A549 (cell line): ENCODE measurements around the gene RAB15. TPM values are rescaled to one million over a fixed set of nuclear protein-coding genes. Genes with fewer than 3 reads are reported as not detected.

ENCODE experiments used
- ATAC-seq, 2 experiments: fragments of 200-7000 bp in 1 of 2; fragments of >200 bp in 1 of 2; cut with Nextera tagmentation in 1 of 2; cut with Tn5 transposase in 1 of 2; 3 replicates each; pipeline versions ENCODE4 v1.8.0 to v1.9.1; 2018 to 2020; ENCODE audit warnings: mild to moderate bottlenecking in 1 of 2, moderate library complexity in 1 of 2
- CTCF ChIA-PET: fragments of 300-600 bp; sonication (Branson Sonifier 250); formaldehyde crosslinking; extraction: SDS; loops from one replicate; lab custom pipeline; 2021; ENCODE audit warnings: antibody characterized with exemption, inconsistent platforms; lab: Yijun Ruan, JAX
- POLR2A ChIA-PET: fragments of 350-600 bp; formaldehyde crosslinking; extraction: SDS; loops from one replicate; lab custom pipeline; 2021; ENCODE audit warnings: antibody characterized with exemption, inconsistent platforms; lab: Yijun Ruan, JAX
- DNase-seq, 2 experiments: peaks; one replicate each; pipeline versions ENCODE4 v3.0.0 to v3.0.0-alpha.2; 2011 to 2016; ENCODE audit warnings: low read depth in 1 of 2, low spot score in 1 of 2
- FAIRE-seq: peaks from 2 replicates; lab custom pipeline; 2011; peaks lifted over from hg19 to GRCh38; lab: Jason Lieb, UNC
- H3K27ac ChIP-seq, 2 experiments: fragments of >200 bp; sonication (Bioruptor Twin); formaldehyde crosslinking; 3 replicates each; pipeline ENCODE4 v1.5.1; 2016 to 2017
- H3K4me1 ChIP-seq: fragments of >200 bp; sonication (Bioruptor Twin); formaldehyde crosslinking; 3 replicates; pipeline ENCODE4 v1.6.1; 2016
- H3K4me2 ChIP-seq: fragments of >200 bp; sonication (Bioruptor Twin); formaldehyde crosslinking; 3 replicates; pipeline ENCODE4 v1.6.1; 2016
- H3K4me3 ChIP-seq: fragments of >200 bp; sonication (Bioruptor Twin); formaldehyde crosslinking; 3 replicates; pipeline ENCODE4 v1.5.1; 2016
- H3K9me3 ChIP-seq: fragments of >200 bp; sonication (Bioruptor Twin); formaldehyde crosslinking; 3 replicates; pipeline ENCODE4 v1.6.1; 2016
- CBX8 ChIP-seq: fragments of 200-600 bp; sonication (generic); IDR thresholded peaks from 2 replicates; pipeline ENCODE4 v1.6.1; 2016
- CEBPB ChIP-seq, 2 experiments: fragments of >200 bp in 1 of 2; sonication (Bioruptor Twin) in 1 of 2; formaldehyde crosslinking in 1 of 2; IDR thresholded peaks; 2 replicates each; pipeline ENCODE4 v1.6.1; 2012 to 2016
- CHD2 ChIP-seq: fragments of 150-350 bp; IDR thresholded peaks from 2 replicates; pipeline ENCODE4 v1.6.1; 2014; ENCODE audit warnings: low read length; ENCODE audit not compliant: partially characterized antibody
- CHD4 ChIP-seq: fragments of 200-600 bp; sonication (generic); IDR thresholded peaks from 2 replicates; pipeline ENCODE4 v1.6.1; 2016; ENCODE audit warnings: antibody characterized with exemption, mild to moderate bottlenecking, borderline replicate concordance
- EHMT2 ChIP-seq: fragments of 200-600 bp; sonication (generic); IDR thresholded peaks from 2 replicates; pipeline ENCODE4 v1.6.1; 2016; ENCODE audit warnings: antibody characterized with exemption, low read depth, mild to moderate bottlenecking, moderate library complexity
- FOSL2 ChIP-seq, 2 experiments: fragments of 450-650 bp in 1 of 2; fragments of >200 bp in 1 of 2; sonication (Bioruptor Twin) in 1 of 2; formaldehyde crosslinking; IDR thresholded peaks; 2 replicates each; pipeline versions ENCODE4 v1.5.0 to v1.6.1; 2016 to 2020; ENCODE audit warnings: mild to moderate bottlenecking in 1 of 2, moderate library complexity in 1 of 2
- FOXS1 ChIP-seq: fragments of 250-450 bp; sonication (Bioruptor Pico); IDR thresholded peaks from 2 replicates; pipeline ENCODE4 v1.5.0; 2020; ENCODE audit warnings: mild to moderate bottlenecking, moderate library complexity
- GATA3 ChIP-seq: IDR thresholded peaks from 2 replicates; pipeline ENCODE4 v1.6.1; 2012; ENCODE audit warnings: borderline replicate concordance
- HEYL ChIP-seq: fragments of 250-450 bp; sonication (Bioruptor Pico); IDR thresholded peaks from 2 replicates; pipeline ENCODE4 v1.8.0; 2021; ENCODE audit warnings: mild to moderate bottlenecking, moderate library complexity
- HOXA7 ChIP-seq: fragments of 250-450 bp; sonication (Bioruptor Pico); IDR thresholded peaks from 2 replicates; pipeline ENCODE4 v1.5.0; 2020; ENCODE audit warnings: mild to moderate bottlenecking, moderate library complexity
- NFE2L2 ChIP-seq: fragments of 150-350 bp; conservative IDR thresholded peaks from 2 replicates; pipeline ENCODE4 v1.6.1; 2014; ENCODE audit warnings: low read length
- NPAS2 ChIP-seq: fragments of 250-450 bp; sonication (Bioruptor Pico); IDR thresholded peaks from 2 replicates; pipeline ENCODE4 v1.8.0; 2022; ENCODE audit warnings: mild to moderate bottlenecking, moderate library complexity, borderline replicate concordance
- NR3C1 ChIP-seq: fragments of >200 bp; sonication (Bioruptor Twin); formaldehyde crosslinking; IDR thresholded peaks from 3 replicates; pipeline ENCODE4 v1.6.1; 2017
- PHF8 ChIP-seq: fragments of 200-600 bp; sonication (generic); IDR thresholded peaks from 2 replicates; pipeline ENCODE4 v1.6.1; 2016; ENCODE audit warnings: low read depth, mild to moderate bottlenecking, antibody characterized with exemption, moderate library complexity, borderline replicate concordance
- POLR2A ChIP-seq: IDR thresholded peaks from 2 replicates; pipeline ENCODE4 v1.6.1; 2012; ENCODE audit warnings: mild to moderate bottlenecking, low read length
- POLR2AphosphoS2 ChIP-seq: conservative IDR thresholded peaks from 2 replicates; pipeline ENCODE4 v1.6.1; 2012; ENCODE audit warnings: low read length, improper control_type of control experiment, inconsistent platforms
- RNF2 ChIP-seq: fragments of 200-600 bp; sonication (generic); IDR thresholded peaks from 2 replicates; pipeline ENCODE4 v1.6.1; 2016; ENCODE audit warnings: low read depth, mild to moderate bottlenecking, antibody characterized with exemption, moderate library complexity, borderline replicate concordance
- SMC3 ChIP-seq: fragments of >200 bp; sonication (Bioruptor Twin); formaldehyde crosslinking; IDR thresholded peaks from 3 replicates; pipeline ENCODE4 v1.6.1; 2018; ENCODE audit warnings: inconsistent platforms
- TP53 ChIP-seq: fragments of 250-450 bp; sonication (Bioruptor Pico); IDR thresholded peaks from 2 replicates; pipeline ENCODE4 v1.5.0; 2021; ENCODE audit warnings: mild to moderate bottlenecking, moderate library complexity
- ZC3H11A ChIP-seq: fragments of 450-650 bp; IDR thresholded peaks from 2 replicates; pipeline ENCODE4 v1.6.1; 2014; ENCODE audit warnings: antibody characterized with exemption, mild to moderate bottlenecking
- ZNF302 ChIP-seq: fragments of 250-450 bp; sonication (Bioruptor Pico); IDR thresholded peaks from 2 replicates; pipeline ENCODE4 v1.9.0; 2021; ENCODE audit warnings: inconsistent platforms, mild to moderate bottlenecking, moderate library complexity
- WGBS: methylation state at CpG from one replicate; pipeline ENCODE4 v1.1.6; 2017; ENCODE audit errors: missing lambda C conversion rate; 5-methylcytosine and 5-hydroxymethylcytosine counted together
- polyA plus RNA-seq, 4 experiments: library from polyadenylated mRNA; depleted of rRNA in 3 of 4; stranded (reverse); fragments of >200 nt; fragmentation: RNase III in 1 of 4; extraction: RNeasy Plus Mini Kit Qiagen cat#74134 plus additional on column Dnase treatment in 1 of 4; gene quantifications; 2 replicates in 3 of 4; 3 replicates in 1 of 4; pipeline ENCODE4 v1.2.3, GENCODE V29; 2011 to 2017
- TF ChIP-seq, protein P1 (sequence below): fragments of >200 bp; sonication (Bioruptor Twin); formaldehyde crosslinking; IDR thresholded peaks from 3 replicates; pipeline ENCODE4 v1.6.1; 2016
- TF ChIP-seq, protein P2 (sequence below): fragments of 250-450 bp; sonication (Bioruptor Pico); IDR thresholded peaks from 2 replicates; pipeline ENCODE4 v1.5.0; 2021; ENCODE audit warnings: mild to moderate bottlenecking, moderate library complexity, borderline replicate concordance
- TF ChIP-seq, protein P3 (sequence below): fragments of 450-650 bp; IDR thresholded peaks from 2 replicates; pipeline ENCODE4 v1.6.1; 2014; ENCODE audit warnings: antibody characterized with exemption
- TF ChIP-seq, protein P4 (sequence below): fragments of 250-450 bp; sonication (Bioruptor Pico); IDR thresholded peaks from 2 replicates; pipeline ENCODE4 v1.5.0; 2020; ENCODE audit warnings: low read depth, mild to moderate bottlenecking, moderate library complexity
- TF ChIP-seq, protein P5 (sequence below): fragments of >200 bp; sonication (Bioruptor Twin); formaldehyde crosslinking; IDR thresholded peaks from 3 replicates; pipeline ENCODE4 v1.5.1; 2016

Gene RAB15
- polyA plus RNA-seq, 2 of the 4 experiments (the other 2 are of a cell fraction), result 32.2 to 35.1 TPM

DNA sequence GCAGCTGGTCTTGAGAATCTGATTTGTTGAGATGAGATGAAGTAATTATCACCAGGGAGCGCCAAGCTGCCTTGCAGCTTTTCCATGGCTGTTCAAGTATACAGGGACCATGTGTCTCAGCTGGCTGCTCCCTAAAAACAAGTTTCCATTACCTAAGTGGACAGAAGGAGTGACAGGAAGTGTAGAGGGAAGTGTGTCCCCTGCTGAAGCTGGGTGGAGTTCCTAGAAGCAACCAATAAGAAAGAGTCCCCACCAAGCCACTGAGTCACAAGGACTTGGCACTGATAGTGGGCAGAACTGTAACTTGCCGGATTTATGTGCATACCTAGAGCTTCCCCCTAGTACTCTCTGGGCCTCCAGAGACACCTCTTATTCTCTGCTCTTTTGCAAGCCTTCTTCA, 28.1 kb downstream of the RAB15 start:
- no peaks in the 10 kb centered on the region for H3K9me3 ChIP-seq
- H3K4me3 ChIP-seq, result no peak overlapping the region
- FAIRE-seq, result no peak
- no peak for DNase-seq
- H3K27ac ChIP-seq, result peak overlapping the region; percentile 90 to 92
- CTCF ChIA-PET, result interaction anchor here (0.6 to 1.0 kb wide), 3 partner anchors 12 to 561 kb away, joined by 3 read pairs; no protein-coding TSS in a partner anchor
- POLR2A ChIA-PET, result interaction anchor here (1.0 kb wide), 1 partner anchor 8 kb away, joined by 3 read pairs; no protein-coding TSS in a partner anchor
- WGBS, result 97% methylated on average over 2 of the region's 2 CpGs
- peaks cover 53% of the 10 kb centered on the region for H3K4me1 ChIP-seq
- ATAC-seq, result no peak
- no peak overlapping the region for H3K4me2 ChIP-seq
- TF ChIP-seq, protein P1, sequence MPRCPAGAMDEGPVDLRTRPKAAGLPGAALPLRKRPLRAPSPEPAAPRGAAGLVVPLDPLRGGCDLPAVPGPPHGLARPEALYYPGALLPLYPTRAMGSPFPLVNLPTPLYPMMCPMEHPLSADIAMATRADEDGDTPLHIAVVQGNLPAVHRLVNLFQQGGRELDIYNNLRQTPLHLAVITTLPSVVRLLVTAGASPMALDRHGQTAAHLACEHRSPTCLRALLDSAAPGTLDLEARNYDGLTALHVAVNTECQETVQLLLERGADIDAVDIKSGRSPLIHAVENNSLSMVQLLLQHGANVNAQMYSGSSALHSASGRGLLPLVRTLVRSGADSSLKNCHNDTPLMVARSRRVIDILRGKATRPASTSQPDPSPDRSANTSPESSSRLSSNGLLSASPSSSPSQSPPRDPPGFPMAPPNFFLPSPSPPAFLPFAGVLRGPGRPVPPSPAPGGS, result no peak
- TF ChIP-seq TP53 (CRISPR knock-in tag) (no peak), CHD4 (no peak), POLR2A (no peak), ZC3H11A (no peak), SMC3 (no peak), HEYL (CRISPR knock-in tag) (no peak), PHF8 (no peak), POLR2AphosphoS2 (no peak), NPAS2 (CRISPR knock-in tag) (no peak), HOXA7 (no peak)
- TF ChIP-seq, protein P2, sequence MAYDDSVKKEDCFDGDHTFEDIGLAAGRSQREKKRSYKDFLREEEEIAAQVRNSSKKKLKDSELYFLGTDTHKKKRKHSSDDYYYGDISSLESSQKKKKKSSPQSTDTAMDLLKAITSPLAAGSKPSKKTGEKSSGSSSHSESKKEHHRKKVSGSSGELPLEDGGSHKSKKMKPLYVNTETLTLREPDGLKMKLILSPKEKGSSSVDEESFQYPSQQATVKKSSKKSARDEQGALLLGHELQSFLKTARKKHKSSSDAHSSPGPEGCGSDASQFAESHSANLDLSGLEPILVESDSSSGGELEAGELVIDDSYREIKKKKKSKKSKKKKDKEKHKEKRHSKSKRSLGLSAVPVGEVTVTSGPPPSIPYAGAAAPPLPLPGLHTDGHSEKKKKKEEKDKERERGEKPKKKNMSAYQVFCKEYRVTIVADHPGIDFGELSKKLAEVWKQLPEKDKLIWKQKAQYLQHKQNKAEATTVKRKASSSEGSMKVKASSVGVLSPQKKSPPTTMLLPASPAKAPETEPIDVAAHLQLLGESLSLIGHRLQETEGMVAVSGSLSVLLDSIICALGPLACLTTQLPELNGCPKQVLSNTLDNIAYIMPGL (CRISPR knock-in tag), result no peak
- TF ChIP-seq, protein P3, sequence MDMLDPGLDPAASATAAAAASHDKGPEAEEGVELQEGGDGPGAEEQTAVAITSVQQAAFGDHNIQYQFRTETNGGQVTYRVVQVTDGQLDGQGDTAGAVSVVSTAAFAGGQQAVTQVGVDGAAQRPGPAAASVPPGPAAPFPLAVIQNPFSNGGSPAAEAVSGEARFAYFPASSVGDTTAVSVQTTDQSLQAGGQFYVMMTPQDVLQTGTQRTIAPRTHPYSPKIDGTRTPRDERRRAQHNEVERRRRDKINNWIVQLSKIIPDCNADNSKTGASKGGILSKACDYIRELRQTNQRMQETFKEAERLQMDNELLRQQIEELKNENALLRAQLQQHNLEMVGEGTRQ, result no peak

DNA sequence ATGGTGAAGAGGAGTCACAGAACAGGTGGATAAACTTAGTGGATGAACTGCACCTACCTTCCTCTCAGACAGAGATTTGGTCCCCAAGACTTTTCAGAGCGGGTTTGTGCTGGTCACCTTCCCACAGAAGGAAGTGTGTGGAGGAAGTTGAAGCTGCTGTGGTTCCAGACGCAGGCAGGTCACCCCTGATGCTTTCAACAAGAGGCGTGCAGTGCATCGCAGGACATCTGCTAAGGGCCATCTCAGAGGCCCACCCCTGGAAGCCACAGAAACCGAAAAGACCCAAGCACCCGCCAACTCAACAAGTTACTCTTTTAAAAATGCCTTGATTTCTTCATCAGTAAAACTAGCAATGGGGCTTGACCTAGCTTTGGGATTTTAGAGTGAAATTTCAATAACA, 28.6 kb downstream of the RAB15 start:
- peak overlapping the region; percentile 79 for H3K4me2 ChIP-seq
- CTCF ChIA-PET, result interaction anchor here (0.6 to 1.0 kb wide), 2 partner anchors 13 to 562 kb away, joined by 3 read pairs; no protein-coding TSS in a partner anchor
- no peak for FAIRE-seq
- no peak for TF ChIP-seq EHMT2
- TF ChIP-seq FOXS1, result no peak
- TF ChIP-seq CEBPB (IDR thresholded peaks at IDR 0.05), result no peak
- no peak for TF ChIP-seq HEYL (CRISPR knock-in tag)
- TF ChIP-seq CHD2, result no peak
- TF ChIP-seq, protein P4, sequence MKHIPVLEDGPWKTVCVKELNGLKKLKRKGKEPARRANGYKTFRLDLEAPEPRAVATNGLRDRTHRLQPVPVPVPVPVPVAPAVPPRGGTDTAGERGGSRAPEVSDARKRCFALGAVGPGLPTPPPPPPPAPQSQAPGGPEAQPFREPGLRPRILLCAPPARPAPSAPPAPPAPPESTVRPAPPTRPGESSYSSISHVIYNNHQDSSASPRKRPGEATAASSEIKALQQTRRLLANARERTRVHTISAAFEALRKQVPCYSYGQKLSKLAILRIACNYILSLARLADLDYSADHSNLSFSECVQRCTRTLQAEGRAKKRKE (CRISPR knock-in tag), result no peak
- TF ChIP-seq, all 56 proteins: peak for 0
- H3K27ac ChIP-seq, result peak overlapping the region; percentile 90 to 92
- H3K4me3 ChIP-seq, result no peak overlapping the region
- POLR2A ChIA-PET, result no interaction called here
- H3K4me1 ChIP-seq, result peaks cover 57% of the 10 kb centered on the region
- 89% methylated on average over 6 of the region's 6 CpGs for WGBS
- no peaks in the 10 kb centered on the region for H3K9me3 ChIP-seq
- no peak for DNase-seq
- ATAC-seq, result no peak

DNA sequence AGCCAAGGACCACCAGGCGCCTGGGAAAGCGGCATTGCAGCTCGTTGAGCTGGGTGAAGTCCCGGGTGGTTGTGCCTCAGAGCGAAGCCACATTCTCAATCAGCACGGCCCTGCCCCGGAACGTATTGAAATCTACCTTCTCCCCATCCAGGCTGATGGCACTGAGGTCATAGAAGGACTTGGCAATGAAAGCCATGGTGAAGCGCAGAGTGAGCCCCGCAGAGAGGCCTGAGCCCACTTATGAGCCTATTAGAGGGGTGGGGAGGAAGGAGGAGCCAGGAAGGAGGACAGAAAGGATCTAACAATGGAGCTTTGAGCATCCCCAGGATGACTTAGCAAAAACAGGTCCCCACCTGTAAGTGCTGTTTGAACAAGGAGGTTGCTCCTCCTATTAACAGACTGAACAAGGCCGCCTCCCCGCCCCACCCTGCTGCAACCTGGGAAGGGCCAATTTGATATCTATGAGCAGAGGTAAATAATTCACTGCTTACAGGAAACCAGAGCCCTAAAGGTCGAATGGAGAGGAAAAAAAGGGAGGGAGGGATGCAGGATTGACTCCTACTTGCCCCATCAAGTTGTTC, 29.5 kb downstream of the RAB15 start, which contains the start of gene GPX2:
Gene GPX2 (minus strand): TSS at position 215 of the 581 bp plus-strand sequence. CDS start 19 bp downstream, at position 196.
- ChIA-PET POLR2A (no interaction called here), CTCF (interaction anchor here (0.6 to 1.3 kb wide), 2 partner anchors 44 to 272 kb away, joined by 4 to 5 read pairs; partner anchors contain the start of gene FNTB)
- peak within 1 kb of the TSS; percentile 79 for H3K4me2 ChIP-seq
- H3K9me3 ChIP-seq, result no peaks in the 10 kb centered on the region
- H3K4me3 ChIP-seq, result peak within 1 kb of the TSS; percentile 49
- 12% methylated on average over 13 of the region's 13 CpGs for whole genome bisulfite sequencing
- ATAC-seq (peak; percentile 47 to 77), DNase-seq (peak; percentile 47 to 94), FAIRE-seq (peak; percentile 70)
- H3K4me1 ChIP-seq, result peaks cover 67% of the 10 kb centered on the region
- H3K27ac ChIP-seq, result peak within 1 kb of the TSS; percentile 90 to 92
- TF ChIP-seq, protein P5, sequence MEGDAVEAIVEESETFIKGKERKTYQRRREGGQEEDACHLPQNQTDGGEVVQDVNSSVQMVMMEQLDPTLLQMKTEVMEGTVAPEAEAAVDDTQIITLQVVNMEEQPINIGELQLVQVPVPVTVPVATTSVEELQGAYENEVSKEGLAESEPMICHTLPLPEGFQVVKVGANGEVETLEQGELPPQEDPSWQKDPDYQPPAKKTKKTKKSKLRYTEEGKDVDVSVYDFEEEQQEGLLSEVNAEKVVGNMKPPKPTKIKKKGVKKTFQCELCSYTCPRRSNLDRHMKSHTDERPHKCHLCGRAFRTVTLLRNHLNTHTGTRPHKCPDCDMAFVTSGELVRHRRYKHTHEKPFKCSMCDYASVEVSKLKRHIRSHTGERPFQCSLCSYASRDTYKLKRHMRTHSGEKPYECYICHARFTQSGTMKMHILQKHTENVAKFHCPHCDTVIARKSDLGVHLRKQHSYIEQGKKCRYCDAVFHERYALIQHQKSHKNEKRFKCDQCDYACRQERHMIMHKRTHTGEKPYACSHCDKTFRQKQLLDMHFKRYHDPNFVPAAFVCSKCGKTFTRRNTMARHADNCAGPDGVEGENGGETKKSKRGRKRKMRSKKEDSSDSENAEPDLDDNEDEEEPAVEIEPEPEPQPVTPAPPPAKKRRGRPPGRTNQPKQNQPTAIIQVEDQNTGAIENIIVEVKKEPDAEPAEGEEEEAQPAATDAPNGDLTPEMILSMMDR, result no peak
- no peak for TF ChIP-seq RNF2
- TF ChIP-seq FOSL2 (IDR thresholded peaks at IDR 0.05), result no peak
- no peak for TF ChIP-seq FOSL2 (CRISPR knock-in tag; IDR thresholded peaks at IDR 0.05)
- peak; percentile 82 for TF ChIP-seq POLR2A
- TF ChIP-seq GATA3, result no peak
- TF ChIP-seq ZNF302 (CRISPR knock-in tag), result no peak
- no peak for TF ChIP-seq EHMT2
- TF ChIP-seq CHD4, result no peak
- TF ChIP-seq NFE2L2, result peak; percentile 75
- TF ChIP-seq CBX8, result no peak
- TF ChIP-seq SMC3, result no peak
- TF ChIP-seq NR3C1, result no peak
